GM21723 (cell line): Measurements from ENCODE around the gene POLN.

Experiments used
- ATAC-seq: cut with Tn5 transposase; IDR thresholded peaks from one replicate; pipeline ENCODE4 v1.9.1; 2021; ENCODE audit warnings: mild to moderate bottlenecking, moderate library complexity; ENCODE audit not compliant: unreplicated experiment

POLN gene

GRCh38 chr4:2089222-2089621 lies 152.7 kb downstream of the POLN start:
- no peak for ATAC-seq

DNA sequence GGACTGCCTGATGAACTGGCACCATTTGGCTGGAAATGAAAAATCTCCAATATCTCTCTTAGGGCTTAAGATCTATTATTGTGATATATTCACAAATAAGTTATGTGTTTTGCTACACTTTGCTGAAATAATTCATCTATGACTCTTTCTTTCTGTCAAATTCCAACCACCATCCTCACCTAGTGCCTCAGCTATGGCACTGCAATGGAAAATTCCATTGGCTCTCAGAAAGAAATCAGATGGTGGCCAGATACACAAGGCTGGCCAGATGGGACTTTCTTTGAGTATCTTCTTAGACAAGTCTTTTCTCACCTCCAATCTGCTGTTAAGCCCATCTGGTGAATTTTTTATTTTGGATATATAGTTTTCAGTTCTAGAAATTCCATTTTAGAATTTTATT lies 154.8 kb downstream of the POLN start:
- no peak for ATAC-seq

DNA sequence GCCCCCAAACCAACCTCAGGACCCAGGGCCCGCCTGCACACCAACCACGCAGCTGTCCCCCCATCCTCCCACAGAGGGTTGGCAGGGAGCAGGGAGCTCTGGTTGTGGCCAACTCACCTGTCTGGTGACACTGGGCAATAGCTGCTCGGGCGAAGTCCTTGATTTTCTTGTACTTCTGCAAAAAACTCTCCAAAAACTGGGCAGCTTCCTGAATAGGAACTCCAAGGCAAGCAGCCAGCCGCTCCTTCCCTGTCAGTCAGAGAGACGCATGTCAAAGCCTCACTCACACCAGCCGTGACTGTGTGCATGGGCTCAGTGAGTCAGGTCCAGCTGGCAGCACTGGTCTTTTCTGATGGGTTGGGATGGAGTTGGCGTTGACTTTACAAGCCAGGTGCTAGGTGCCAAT lies 156.4 kb downstream of the POLN start:
- no peak for ATAC-seq

- no peak for ATAC-seq
These were observed 157.6 kb downstream of the POLN start for GRCh38 chr4:2084316-2084715.

DNA sequence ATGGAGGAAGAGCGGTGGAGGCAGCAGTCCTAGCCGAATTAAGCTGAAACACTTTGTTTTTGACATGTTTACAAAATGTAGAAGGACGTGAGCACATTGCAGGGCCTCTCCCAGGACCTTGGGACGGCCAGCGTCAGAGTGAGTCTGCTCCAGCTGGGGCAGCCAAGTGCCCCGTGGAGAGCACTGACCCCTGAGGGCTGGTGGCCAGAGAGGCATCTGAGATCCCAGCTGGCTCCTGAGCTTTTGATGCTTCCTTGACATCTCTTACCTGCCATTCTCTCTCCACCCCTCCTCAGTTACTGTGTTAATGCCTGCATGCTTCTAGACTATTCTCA lies 158.1 kb downstream of the POLN start:
- no peak for ATAC-seq

GRCh38 chr4:2083116-2083825 lies 158.7 kb downstream of the POLN start:
- ATAC-seq: no peak

- no peak for ATAC-seq
These were observed 159.3 kb downstream of the POLN start for GRCh38 chr4:2082627-2083026.

DNA sequence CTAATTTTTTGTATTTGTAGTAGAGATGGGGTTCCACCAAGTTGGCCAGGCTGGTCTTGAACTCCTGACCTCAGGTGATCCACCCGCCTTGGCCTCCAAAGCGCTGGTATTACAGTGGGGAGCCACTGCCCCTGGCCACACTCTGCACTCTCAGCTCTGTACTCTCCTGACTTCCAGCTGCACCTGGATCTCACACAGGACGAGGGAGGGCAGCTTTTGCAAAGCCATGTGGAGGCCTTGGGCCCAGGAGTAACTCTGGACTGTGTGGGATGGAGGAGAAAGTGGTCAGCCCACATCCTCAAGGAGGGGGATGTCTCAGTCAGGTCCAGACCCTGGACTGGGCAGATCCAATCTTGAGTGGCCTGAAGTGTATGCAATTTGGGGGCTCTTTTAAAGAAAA lies 159.8 kb downstream of the POLN start:
- no peak for ATAC-seq

GRCh38 chr4:2081540-2081939 lies 160.4 kb downstream of the POLN start:
- ATAC-seq: no peak

DNA sequence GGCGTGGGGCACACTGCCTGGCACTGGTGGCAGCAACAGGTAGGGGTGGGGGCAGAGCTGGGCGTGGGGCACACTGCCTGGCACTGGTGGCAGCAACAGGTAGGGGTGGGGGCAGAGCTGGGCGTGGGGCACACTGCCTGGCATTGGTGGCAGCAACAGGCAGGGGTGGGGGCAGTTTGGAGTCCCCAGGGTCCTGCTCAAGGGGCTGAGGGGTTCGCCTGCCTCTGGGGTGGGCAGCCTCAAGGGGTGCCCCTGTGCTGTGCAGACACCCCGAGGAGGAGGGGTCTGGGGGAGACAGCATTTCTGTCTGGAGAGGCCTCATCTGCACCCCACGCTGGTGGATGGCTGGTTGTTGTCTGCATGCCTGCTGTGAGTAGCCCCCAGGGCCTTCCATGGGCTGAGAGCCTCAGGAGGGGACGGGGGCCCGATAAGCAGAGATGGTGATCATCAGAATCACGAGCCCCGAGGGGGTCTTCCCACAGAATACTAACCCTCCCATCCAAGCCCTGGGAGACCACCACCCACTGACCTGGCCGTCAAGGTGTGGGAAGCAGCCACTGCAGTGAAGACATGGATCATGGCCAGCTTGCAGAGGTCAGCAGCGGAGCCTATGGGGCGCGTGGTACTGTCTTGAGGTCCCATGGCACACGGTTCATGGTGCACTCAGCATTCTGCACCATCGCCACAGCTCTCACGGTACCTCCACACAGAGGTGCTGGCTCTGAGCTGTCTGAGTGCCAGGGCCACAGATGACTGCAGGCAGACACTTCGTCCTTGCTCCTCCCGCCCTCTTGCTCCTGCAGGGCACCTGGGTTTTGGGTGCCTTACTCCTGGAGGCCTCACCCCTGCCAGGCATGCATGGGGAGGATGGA lies 161.3 kb downstream of the POLN start:
- no peak for ATAC-seq

DNA sequence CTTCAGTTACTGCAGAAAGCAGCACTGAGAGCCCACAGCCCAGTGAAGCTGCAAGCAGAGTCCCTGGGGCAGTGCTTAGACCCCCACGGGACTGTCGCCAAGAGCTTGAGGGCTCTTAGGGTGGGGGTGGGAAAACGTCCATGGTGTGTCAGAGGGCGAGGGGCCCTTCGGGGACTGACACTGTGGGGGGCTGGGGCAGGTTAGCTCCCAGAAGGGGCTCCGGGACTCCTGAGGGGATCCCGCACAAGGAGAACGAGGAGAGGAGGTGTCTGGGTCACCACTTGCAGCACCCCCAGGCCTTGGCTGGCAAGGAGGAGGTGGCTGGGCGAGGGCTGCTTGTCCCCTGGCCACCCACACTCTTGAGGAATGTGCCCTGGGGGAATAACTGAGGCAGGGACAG lies 162.0 kb downstream of the POLN start:
- no peak for ATAC-seq

GRCh38 chr4:2079006-2079405 lies 162.9 kb downstream of the POLN start:
- ATAC-seq: no peak

GRCh38 chr4:2078584-2078983 lies 163.3 kb downstream of the POLN start:
- ATAC-seq: no peak

DNA sequence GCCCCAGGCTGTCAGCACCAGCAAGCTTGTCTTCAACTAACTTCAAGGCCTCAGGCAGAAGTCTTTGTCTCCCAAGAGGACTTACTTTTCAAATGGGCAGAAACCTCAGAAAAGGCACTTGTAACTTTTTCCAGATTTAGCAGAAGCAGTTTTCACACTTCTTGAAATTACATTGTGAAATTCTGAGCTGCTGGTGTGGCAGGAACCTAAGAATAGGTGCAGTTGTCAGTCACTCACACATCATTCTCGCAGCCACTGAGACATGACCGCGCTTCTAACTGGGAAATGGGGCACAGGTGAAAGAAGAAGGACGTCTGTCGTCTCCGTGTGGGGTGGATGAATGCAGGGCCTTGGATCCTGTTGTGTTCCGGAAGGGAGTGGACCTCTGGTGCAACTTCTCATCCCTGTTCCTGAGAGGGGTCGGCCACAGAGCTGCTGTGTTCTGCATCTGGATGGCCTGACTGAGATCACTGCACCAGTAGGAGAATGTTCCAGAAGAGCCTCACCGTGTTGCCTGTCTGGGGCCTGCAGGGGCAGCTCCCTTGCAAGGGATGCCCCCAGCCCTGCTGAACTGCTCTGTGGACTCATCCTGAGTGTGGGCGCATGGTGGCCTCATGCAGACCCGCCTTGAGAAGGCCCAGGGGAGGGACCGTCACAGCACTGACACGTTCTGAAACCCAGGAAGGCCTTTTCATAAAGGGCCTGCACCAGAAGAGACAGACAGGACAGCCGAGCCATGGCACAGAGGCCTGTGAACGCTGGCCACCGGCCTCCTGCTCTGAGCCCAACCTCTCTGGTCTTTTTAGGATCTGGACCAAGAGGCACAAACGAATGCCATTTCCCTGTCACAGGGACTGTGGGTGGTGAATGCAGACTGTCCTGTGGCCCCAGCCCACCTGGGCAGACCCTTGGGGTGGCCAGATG lies 164.1 kb downstream of the POLN start:
- no peak for ATAC-seq

DNA sequence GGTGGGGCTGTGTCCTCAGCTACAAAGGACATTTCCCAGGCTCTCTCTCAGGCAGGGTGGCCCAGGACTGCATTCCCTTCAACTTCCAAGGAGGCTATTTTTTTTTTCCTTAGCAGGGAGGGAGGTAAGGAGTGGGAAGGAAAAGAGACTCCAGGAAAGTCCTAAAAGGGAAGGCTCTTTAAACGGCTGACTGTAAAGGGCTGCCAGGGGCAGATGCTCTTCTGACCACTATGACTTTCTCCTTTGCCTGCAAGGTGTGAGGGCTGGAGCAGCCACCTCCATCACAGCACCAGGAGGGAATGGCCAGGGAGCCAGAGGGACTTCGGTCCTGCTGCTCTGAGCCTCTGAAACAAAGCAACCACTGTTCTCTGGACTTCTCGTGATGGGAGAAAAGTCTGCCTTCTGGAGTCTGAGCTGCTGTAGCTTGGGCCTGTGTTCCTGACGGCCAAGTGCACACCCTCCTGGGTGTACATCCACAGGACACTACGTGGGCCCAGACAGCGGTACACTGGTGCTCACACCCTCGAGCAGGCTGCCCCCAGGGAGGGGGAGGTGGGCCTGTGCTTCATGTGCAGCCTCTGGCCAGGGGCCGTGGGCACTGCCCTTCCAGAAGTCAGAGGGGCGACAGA lies 164.9 kb downstream of the POLN start:
- no peak for ATAC-seq

DNA sequence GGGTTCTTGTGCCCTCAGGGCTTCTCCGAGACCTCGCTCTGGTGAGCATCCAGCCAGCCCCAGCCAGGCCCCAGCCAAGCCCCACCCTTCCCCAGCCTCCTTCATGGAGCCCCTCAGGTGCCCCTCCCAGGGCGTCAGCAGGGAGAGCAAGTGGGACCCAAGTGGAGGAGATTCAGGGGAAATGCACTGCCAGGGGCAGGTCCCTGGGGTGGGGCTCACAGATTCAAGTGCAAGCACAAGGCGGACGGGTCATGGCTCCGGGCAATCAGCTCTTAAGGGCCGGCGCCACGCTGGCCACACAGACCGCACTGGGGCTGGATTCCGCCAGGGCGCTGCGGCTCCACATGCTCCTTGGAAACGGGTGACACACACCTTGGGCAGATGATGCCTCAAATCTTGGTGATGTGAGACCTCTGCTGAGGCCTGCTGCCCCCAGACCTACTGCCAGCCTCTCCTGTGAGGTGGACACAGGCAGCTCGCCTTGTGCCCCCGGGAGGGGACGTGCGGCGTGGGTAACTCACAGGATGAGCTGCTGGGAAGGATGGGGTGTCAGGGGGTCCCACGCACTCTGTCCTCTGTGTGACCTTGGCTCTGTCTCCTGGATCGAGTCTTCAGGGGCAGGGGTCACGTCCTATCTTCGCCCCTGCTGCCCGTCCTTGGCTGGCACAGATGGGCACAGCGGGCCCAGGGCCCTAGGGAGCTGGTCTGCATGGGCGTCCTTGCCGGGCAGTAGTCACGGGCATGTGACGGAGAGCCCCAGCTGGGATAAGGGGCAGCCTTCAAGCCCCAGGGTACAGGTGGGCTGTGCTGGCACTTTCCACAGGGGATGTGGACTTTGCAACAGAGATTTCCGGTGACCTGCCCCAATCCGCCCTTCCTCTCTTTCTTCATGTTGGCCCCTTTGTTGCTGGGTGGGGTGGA lies 165.7 kb downstream of the POLN start:
- ATAC-seq: no peak

DNA sequence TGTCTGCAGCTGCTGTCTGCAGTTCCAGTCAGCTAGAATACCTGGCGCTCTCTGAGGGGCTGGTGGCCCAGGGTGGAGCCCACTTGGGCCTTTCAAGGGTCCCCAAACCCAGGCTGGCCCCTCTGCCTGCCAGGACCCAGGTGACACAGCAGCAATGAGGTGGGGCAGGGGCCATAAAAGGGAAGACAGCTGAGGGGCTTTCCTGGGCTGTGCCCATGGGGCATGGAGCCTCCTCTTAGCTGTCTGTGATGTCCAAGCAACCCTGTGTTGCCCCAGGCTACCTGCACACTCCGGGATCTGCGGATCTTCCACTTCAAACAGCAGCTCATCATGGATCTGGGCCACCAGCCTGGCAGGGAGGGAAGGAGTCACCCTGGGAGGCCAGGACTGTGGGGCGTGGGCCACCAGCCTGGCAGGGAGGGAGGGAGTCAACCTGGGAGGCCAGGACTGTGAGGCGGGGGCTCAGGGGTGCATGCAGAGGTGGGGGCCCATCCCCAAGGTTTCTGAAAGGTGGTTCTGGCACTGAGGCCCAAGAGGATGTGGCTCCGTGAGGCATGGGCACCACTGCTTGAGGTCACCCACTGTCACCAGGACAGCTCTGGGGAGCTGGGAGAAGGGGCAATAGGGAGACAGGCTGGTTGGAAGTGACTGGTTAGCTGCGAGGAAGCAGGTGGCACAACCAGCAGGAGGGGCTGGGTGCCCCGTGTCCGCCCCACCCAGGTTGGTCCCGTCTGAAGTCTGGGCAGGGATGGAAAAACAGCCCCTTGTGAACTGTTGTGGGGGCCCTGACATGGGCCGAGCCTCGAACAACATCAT lies 166.5 kb downstream of the POLN start:
- ATAC-seq: no peak

GRCh38 chr4:2074588-2074987 lies 167.3 kb downstream of the POLN start:
- ATAC-seq: no peak
